Cortex of kidney (tissue), 1 donor: ENCODE measurements around the gene MEDAG.
"Not testable (repeated sequence)": the region's sequence is repeated elsewhere in the genome, so short reads cannot be mapped to it uniquely, and the experiment has no call there.

ENCODE experiments used
- DNase-seq: peaks from one replicate; lab custom pipeline; 2025; lab: John Stamatoyannopoulos, UW

The MEDAG gene

DNA sequence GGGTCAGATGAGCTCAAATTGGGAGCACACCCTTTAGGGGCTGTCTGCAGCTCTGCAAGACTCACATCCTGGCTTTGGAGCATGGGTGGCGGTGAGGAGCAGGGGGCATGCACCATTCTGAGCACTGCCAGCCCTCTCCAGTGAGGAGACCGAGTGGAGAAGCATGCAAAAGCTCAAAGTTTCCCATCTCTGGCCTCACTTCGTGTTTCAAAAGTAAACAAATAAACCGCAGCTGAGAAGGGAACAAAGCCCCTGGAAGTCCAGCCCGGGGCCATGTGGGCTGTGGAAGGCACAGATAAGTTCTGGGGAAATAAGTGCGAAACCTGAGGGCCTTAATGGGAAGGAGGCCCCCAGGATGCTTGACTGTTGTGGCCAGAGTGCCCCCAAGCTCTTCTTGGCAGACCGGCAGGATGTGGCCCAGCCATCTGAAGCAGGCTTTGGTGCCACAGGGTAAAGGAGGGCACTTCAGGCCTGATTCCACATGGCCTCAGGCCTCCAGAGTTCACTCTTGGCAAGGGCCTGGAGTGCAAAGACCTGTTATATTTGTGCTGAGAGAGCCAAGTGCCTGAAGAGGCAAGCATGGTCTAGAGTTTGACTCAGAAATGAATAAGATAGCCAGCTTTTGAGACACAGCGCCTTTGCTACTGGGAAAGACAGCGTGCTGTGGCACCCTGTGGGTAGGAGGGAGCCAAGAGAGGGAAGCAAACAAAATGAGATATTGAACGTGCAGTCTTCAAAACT is 1.2 kb downstream of the MEDAG start:
- no peak for DNase-seq

DNA sequence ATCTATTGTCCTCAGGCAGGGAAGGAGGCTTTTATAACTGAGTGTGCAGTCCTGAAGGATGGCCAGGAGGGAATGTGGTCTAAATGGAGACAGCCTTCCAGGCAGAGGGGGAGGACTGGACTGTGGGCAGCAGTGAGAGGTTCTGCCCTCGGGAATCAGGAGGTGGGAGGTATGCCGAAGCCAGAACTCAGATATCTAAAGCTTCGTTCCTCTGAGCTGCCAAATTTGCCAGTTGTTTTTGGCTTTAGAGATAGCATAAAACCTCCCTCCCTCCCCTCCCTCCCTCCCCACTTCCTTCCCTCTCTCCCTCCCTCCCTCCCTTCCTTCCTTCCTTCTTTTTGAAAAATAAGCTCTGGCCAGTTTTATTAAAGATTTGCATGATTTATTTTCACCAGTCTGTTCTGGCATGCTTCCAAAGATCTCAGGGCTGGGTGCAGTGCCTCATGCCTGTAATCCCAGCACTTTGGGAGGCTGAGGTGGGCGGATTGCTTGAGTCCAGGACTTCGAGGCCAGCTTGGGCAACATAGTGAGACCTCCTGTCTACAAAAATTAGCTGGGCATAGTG is 2.4 kb downstream of the MEDAG start:
- DNase-seq: no peak

DNA sequence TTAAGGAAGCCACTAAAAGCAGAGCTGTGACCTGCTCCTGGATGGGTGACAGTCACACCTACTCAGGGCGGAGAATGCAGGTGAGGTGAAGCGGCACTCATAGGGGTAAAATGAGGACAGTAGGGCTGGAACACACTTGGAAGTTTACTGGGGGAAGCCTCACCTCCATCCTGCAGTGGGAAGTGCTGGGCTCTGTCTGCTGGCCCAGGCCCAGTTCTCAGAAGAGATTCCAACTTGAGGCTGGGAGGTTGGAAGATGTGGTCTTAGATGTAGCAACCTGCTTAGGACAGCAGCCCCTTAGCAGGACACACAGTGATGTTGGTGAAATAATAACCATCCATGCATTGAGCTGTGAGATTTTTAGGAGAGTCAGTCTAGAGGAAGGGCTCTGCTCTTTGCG is 4.6 kb downstream of the MEDAG start:
- no peak for DNase-seq

DNA sequence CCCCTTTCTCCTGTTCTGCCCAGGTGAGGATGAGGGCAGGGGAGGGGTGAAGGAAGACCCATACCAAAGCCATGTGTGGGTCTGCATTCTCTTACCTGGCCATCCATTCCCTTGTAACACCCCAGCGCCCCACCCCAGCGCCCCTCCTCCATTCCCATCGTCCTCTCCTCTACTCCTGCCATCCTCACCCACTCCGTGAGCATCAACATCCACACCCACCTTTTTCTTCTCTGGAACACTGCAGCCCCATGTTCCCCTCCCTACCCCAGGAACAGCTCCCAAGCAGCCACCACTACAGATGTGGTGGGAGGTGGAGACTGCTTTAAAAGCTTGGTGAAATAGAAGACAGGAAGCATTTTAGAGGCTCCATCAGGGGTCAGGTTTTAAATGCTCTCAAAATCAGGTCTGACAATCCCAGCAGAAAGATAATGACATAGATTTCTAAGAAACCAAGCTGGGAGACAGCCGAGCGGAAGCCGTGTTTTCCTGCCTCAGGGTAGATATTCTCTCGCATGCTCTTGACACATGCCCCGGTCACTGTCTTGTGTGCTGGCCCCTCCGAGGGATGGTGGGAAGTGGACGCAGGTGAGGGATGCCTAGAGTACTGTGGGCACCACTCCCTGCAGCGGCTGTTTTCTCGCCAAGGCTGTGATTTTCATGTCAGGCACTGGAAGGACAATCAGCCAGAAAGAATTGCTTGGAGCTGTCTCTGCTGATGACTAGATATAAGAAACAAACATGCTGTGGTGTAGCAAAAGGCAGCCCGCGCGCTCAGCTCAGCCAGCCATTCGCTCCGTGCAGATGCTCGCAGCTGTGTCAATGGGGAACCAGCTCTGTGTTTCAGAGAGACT is 9.8 kb downstream of the MEDAG start:
- no peak for DNase-seq

DNA sequence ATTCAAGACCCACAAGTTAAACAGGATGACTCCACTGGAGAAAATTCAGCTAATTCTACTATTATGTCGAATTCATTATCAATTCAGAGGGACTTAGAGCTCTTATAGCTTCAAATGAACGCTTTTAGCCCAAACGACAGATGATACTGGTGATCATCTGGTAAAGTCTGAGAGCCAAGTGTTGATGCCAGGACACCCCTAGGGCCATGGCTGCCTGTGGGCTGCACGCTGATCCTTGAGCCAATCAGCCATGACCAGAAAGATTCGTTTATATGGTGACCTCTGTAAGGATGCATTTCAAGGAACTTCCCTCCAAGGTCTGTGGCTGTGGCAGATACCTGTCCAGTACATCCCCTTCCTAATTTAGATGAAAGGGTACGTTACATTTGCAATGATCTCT is 10.9 kb downstream of the MEDAG start:
- no peak for DNase-seq

DNA sequence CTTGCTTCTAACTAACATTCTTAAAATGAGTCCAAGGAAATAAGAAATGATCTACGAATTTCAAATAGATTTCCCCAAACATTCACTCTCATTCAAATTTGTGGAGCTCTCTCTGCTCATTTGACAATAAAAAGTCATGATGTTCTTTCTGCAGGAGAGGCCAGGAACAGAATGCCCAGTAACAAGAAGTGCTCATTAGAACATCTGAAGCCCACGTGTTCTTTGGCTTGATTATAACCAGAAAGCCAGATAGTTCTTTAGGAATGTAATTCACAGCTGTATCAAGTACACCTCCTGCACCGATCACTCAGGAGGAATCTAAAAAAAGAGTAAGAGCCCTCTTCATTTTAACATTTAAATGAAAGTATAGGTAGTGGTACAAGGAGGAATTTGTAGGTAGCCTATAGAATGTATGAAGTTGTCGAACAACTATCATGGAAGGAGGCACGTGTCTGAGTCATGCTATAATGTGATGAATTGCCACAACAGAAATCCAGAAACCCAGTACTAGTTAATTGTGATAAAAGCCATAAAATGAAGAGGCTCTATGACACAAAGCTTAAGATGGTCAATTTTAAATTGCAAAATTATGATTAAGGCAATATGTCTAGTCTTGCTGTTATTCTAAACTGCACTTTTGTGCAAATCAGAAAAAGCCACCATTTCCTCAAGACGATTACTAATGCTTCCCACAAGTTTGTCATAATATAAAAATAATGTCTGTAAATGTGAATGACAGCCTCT is 12.8 kb downstream of the MEDAG start:
- DNase-seq: no peak

DNA sequence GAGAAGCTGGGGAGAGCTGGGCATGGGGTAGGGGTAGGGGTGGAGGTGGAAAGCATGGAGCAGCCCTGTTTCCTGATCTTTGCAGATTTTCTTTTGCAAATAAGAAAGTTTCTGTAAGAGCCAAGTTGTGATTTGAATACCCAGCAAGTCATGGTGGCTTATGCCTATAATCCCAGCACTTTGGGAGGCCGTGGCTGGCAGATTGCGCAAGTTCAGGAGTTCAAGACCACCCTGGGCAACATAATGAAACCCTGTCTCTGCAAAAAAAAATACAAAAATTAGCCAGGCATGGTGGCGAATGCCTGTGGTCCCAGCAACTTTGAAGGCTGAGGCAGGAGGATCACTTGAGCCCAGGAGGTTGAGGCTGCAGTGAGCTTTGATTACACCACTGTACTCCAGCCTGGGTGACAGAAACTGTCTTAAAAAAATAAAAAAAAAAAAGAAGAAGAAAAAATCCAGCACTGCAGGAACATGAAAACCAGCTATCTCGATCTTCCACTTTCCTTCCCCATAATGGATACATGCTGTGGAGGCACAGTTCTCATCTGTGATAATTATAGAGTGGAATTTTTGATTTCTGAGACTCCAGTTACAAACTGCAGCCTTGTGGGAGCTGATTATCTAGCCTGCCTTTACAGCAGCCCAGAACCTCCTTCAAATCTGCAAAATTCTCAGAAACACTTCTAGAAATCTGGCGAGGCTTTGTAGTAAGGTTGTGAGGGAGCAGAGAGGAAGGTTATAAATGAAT is 14.3 kb downstream of the MEDAG start:
- DNase-seq: no peak

DNA sequence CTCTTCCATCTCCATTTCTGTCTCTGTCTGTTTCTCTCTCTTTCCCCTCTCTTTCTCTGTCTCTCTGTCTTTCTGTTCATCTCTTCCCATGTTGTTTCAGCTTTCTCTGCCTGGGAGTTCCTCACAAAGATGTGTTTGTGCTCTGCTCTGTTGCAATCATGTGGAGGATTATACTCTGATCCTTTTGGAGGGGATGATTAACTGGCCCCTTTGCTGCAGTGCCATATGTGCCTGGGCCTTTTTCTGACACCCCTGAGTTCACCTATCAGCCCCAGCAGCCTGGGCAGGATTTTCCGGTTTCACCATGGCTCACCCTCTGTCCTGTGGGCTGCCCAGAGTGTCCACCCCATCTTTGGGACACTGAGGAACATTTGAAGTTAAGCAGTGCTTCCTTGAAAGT is 17.3 kb downstream of the MEDAG start:
- DNase-seq: no peak

DNA sequence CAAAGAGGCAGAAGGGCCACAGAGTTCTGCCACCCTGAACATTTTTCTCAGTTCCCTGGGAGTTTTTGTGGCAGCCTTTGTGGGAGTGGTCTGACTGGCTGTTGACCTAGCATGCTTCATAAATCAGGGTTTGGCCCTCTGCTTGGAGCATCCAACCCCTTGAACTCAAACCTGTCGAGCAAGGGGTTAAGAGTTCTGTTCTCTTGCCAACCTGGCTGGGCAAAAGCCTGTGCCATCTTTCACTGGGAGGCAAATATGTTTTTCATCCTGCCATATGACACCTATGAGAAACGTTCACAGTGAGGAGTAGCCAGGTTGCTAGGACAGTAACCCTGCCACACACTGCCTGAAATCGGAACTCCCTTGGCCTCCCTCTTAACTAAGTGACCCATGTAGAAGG is 18.6 kb downstream of the MEDAG start:
- DNase-seq: no peak

DNA sequence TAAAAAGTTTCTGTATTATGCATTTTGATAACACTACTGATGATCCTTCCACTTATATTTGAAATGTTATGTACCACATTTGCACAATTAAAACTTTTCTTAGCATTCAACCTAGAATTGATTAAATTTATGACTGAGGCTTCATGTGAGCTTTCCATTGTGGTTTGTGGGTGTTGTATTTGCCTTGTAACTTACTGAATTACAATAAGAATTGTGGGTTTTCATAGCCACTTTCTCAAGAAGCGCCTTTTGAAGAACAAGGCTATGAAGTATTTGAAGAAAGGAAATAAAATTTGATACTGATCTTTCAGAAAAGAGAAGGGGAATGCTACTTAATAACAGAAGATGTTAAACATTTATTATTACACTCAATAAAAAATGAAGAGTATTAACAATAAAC is 19.4 kb downstream of the MEDAG start:
- no peak for DNase-seq

DNA sequence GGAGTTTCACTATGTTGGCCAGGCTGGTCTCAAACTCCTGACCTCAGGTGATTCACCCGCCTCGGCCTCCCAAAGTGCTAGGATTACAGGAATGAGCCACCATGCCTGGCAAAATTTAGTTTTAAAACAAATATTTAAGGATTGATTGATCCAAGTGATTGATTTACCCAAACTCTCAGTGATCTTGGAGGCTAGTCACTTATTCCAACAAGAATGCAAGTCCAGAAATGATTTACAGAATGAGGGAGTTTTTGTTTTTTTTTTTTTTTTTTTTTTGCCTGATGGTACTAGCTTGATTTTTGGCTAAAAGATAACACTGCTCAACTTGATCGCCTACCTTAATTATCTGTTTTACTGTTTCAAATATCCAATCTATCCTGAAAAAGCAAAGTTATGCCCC is 20.7 kb downstream of the MEDAG start:
- DNase-seq: no peak

DNA sequence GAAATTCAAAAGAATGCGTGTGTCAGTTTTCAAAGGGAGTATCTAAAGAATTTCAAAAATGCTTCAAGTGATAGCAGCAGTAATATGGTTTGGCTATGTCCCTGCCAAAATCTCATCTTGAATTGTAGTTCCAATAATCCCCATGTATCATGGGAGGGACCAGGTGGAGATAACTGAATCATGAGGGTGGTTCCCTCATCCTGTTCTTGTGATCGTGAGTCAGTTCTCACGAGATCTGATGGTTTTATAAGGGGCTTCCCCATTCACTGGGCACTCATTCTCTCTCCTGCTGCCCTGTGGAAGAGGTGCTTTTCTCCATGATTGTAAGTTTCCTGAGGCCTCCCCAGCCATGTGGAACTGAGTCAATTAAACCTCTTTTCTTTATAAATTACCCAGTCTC is 21.1 kb downstream of the MEDAG start:
- DNase-seq: not testable (repeated sequence)

DNA sequence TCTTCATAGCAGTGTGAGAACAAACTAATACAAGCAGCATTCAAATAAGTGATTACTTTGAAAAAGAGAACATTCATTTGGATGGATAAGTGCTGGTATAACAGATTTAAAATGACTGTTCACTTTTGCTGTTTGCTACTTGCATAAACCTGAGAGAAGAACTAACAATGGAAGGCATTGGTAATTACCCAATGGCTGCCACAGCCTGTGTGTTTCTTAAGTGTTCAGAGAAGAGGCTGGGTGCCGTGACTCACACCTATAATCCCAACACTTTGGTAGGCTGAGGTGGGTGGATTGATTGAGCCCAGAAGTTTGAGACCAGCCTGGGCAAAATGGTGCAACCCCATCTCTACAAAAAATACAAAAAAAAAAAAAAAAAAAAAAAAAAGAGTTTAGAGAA is 21.5 kb downstream of the MEDAG start:
- no peak for DNase-seq

DNA sequence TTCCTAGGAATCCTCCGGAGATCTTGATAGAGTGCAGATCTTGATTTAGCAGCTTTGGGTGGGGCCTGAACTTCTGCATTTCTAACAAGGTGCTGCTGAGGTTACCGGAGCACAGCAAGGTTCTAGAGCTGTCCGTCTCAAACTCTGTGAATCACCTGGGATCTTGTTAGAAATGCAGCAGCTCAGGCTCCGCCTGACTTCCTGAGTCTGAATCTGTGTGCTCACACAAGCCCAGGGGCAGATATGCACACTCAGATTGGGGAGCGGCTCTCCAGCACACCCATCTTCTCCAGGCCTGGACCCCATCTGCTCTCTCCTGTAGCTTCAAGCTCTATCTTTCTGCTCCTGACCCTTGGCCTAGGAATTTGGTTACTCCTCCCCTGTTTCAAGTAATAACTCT is 22.9 kb downstream of the MEDAG start:
- no peak for DNase-seq

DNA sequence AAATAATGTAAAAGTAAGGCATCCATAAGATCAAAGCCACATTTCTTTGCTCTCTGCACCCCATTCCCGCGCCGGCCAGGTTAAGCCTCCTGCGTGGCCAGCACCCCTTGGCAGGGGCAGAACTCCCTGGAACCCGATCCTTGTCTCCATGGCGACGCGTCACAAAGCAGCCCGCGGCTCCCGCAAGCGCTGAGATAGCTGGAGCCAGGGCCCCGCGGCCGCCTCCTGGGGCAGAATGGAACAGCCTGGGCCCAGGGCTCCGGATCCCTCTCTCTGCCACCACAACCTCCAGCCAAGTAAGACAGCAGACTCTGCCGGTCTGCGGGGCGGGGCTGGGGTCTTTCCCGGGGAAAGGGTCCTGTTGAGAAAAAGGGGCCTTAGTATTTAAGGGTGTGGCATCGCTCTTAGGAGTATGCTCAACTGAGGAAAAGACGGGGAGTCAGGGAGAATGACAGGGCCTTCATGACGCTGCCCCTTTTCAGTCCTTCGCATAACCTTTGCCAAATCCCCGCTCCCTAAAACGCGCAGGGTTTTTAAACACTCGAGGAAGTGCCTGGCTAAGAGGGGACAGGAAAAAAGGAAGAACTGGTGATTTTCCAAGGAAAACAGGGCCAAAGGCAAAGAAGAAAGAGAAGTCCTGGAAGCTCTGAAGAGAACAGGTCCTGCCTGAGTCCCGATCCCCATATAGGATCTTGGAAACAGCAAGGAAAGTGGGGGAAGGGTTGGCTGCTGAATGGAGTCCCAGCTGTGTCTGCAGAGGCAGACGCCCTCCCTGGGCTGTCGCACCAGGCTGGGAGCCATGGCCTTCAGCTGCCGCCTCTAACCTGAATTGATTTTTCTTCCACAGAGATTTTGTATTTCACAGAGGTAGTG is 26.6 kb downstream of the MEDAG start, which contains the start of gene TEX26:
TEX26 (plus strand) TSS at position 176 of the 873 bp plus-strand sequence; CDS start at position 236, 60 bp downstream.
- DNase-seq: no peak

DNA sequence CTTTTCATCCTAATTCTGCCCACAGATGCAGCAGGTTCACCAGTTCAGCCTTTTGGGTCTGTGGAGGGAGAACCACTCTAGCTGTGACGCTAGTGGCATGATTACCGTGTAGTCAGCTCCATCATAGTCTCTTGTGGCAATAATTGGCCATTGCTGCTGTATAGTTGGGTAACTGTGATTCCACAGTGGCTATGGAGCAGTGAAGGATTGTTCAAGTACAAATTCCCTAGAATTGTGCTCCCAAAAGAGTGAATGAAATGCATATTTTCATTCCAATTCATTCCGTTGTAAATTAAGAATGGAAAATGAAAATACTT is 27.2 kb downstream of the MEDAG start:
- no peak for DNase-seq

DNA sequence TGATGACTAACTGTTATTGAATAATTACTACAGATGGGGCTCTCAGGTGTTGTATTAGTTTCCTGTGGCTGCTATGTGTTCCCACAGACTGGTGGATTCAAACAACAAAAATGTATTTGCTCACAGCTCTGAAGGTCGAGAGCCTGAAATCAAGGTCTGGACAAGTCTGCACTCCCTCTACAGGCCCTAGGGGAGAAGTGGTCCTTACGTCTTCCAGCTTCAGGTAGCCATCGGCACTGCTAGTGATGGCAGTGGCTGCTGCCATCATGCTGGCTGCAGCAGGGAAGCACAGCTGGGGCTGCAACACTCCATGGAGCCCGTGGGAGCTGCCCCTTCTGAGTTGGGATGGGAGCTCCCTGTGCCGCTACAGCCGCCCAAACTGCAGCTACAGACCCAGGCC is 28.3 kb downstream of the MEDAG start:
- DNase-seq: no peak

DNA sequence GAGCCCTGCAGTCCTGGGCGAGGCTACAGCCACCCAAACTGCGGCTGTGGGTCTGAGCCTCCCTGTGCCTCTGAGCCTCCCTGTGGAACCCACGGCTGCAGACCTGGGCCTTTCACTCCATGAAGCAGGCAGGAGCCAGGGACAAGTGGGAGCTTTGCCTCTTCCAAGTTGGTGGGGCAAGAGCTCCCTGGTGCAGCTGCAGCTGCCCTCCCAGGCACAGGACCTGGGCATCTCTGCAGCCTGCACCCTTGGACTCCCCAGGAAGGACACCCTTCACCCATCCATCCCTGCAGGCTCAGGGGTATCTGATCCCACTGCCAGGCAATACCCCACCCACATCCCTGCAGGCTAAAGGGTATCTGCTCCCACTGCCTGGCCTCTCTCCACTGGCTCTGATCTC is 28.7 kb downstream of the MEDAG start:
- DNase-seq: no peak

DNA sequence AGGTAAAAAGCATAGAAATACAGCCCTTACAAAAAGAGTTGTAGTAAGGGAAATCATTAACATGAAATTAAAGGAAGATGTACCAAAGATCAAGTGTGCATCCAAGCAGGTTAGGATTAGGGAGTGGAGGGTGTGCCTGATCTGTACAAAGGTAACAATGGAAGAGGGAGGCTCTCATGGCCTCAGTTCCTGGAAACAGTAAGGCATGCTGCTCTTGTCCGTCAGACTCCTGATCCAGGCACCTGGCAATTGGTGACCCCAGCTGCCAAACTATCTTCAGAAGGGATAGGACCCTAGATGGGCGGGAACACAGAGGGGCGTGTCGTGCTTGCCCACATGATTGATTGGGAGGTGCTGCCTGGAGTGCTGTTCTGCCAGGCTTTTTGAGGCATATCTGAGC is 30.9 kb downstream of the MEDAG start:
- DNase-seq: no peak

DNA sequence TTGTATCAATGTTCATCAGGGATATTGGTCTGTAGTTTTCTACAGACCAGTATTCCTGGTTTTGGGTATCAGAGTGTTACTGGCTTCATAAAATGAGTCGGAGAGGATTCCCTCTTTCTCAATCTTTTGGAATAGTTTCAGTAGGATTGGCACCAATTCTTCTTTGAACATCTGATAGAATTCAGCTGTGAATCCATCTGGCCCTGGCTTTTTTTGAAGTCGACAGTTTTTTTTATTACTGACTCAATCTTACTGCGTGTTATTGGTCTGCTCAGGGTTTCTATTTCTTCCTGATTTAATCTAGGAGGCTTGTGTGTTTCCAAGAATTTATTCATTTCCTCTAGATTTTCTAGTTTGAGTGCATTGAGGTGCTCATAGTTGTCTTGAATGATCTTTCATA is 37.8 kb downstream of the MEDAG start:
- no peak for DNase-seq
